Measurements from ENCODE around the gene IRX1. TPM values are rescaled to one million over a fixed set of nuclear protein-coding genes. Genes with fewer than 3 reads are reported as not detected.

Gene IRX1
- total RNA-seq, 1 donor = 1.4 TPM

DNA sequence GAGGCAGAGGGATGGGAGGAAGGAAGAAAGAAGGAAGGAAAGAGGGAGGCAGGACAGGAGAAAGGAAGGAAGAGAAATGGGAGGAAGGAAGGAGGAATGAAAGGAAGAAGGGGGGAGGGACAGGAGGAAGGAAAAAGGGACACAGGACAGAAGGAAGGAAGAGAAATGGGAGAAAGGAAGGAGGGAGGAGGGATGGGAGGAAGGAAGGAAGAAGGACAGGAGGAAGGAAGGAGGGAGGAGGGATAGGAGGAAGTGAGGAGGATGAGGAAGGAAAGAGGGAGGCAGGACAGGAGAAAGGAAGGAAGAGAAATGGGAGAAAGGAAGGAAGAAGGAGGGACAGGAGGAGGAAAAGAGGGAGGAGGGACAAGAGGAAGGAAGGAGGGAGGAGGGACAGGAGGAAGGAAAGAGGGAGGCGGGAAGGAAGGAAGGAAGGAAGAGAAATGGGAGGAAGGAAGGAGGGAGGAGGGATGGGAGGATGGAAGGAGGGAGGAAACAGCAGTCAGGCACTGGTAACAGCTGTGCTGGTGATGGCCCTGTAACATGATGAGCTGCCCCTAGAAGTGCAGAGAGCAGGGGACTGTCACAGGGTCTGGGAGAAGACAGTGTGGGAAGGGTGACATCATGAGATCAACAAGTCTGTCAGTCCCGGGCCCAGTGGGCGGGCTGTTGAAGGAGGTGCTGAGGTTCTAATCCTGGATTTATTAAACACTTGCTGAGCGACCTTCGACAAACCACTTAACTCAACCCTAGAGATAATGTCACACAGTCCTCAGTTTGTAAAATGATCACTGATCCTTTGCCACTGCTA is 10.7 kb upstream of the IRX1 start:
- no peak for DNase-seq (ENCODE audit: insufficient read length, low spot score, missing footprints)
- TF ChIP-seq, protein P1, sequence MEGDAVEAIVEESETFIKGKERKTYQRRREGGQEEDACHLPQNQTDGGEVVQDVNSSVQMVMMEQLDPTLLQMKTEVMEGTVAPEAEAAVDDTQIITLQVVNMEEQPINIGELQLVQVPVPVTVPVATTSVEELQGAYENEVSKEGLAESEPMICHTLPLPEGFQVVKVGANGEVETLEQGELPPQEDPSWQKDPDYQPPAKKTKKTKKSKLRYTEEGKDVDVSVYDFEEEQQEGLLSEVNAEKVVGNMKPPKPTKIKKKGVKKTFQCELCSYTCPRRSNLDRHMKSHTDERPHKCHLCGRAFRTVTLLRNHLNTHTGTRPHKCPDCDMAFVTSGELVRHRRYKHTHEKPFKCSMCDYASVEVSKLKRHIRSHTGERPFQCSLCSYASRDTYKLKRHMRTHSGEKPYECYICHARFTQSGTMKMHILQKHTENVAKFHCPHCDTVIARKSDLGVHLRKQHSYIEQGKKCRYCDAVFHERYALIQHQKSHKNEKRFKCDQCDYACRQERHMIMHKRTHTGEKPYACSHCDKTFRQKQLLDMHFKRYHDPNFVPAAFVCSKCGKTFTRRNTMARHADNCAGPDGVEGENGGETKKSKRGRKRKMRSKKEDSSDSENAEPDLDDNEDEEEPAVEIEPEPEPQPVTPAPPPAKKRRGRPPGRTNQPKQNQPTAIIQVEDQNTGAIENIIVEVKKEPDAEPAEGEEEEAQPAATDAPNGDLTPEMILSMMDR (IDR thresholded peaks at IDR 0.05; ENCODE audit: extremely low read depth, low read depth, low read length) = no peak
- Histone ChIP-seq H3K4me2 (ENCODE audit: insufficient read depth, low read length) (no peak overlapping the region), H3K79me2 (ENCODE audit: insufficient read depth, low read length) (no peaks in the 10 kb centered on the region), H2AFZ (ENCODE audit: low read length) (no peak overlapping the region), H3K4me3 (ENCODE audit: insufficient read depth, low read length) (no peak overlapping the region), H3K36me3 (ENCODE audit: insufficient read depth, low read length) (no peaks in the 10 kb centered on the region), H3K9me3 (ENCODE audit: low read depth, low read length) (peaks cover 2% of the 10 kb centered on the region), H3K27ac (ENCODE audit: low read depth, low read length) (no peak overlapping the region), H3K27me3 (ENCODE audit: insufficient read depth, low read length) (no peaks in the 10 kb centered on the region), H3K4me1 (ENCODE audit: insufficient read depth, low read length) (no peaks in the 10 kb centered on the region), H4K20me1 (ENCODE audit: insufficient read depth, low read length) (no peaks in the 10 kb centered on the region)

DNA sequence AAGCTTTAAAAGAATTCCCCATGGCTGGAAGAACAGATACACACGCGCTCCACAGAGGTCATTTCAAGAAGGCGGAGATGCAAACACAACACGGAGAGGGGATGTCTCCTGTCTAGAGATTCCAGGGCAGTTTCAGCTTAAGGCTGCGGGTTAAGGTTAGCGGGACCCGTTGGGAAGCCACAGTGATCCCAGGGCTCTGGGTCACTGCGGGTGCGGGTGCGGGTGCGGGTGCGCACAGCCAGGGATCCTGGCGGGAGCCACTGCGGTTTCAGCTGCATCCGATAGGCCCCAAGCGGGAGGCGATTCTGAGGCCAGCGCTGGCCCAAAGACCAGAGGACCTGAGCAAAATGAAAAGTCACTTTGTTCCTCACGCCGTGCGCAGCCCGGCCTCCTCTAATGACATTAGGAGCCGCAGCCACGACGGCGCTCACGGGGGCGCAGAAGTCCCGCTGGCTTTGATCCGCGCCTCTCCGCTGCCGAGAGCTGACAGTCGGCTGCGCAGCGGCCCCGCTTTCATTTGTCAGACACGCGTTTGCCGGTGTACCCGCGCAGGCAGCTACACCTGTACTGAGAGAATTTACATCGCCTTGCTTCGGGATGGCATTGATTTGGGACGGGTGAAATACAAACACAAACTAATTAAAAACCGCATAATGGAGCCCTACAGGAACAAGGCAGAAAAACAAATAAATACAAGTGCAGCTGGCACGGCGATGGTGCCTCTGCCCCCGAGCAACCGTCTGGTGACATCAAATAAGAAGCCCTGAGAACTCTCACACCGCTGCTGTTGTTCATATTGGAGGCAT is 5.3 kb upstream of the IRX1 start:
- TF ChIP-seq, protein P1 (IDR thresholded peaks at IDR 0.05; ENCODE audit: extremely low read depth, low read depth, low read length) = no peak
- Histone ChIP-seq H3K79me2 (ENCODE audit: insufficient read depth, low read length) (no peaks in the 10 kb centered on the region), H3K4me3 (ENCODE audit: insufficient read depth, low read length) (no peak overlapping the region), H4K20me1 (ENCODE audit: insufficient read depth, low read length) (no peaks in the 10 kb centered on the region), H2AFZ (ENCODE audit: low read length) (no peak overlapping the region), H3K36me3 (ENCODE audit: insufficient read depth, low read length) (no peaks in the 10 kb centered on the region), H3K4me2 (ENCODE audit: insufficient read depth, low read length) (no peak overlapping the region), H3K9me3 (ENCODE audit: low read depth, low read length) (no peaks in the 10 kb centered on the region), H3K27me3 (ENCODE audit: insufficient read depth, low read length) (peaks cover 6% of the 10 kb centered on the region), H3K4me1 (ENCODE audit: insufficient read depth, low read length) (no peaks in the 10 kb centered on the region), H3K27ac (ENCODE audit: low read depth, low read length) (no peak overlapping the region)
- DNase-seq (ENCODE audit: insufficient read length, low spot score, missing footprints) = no peak

DNA sequence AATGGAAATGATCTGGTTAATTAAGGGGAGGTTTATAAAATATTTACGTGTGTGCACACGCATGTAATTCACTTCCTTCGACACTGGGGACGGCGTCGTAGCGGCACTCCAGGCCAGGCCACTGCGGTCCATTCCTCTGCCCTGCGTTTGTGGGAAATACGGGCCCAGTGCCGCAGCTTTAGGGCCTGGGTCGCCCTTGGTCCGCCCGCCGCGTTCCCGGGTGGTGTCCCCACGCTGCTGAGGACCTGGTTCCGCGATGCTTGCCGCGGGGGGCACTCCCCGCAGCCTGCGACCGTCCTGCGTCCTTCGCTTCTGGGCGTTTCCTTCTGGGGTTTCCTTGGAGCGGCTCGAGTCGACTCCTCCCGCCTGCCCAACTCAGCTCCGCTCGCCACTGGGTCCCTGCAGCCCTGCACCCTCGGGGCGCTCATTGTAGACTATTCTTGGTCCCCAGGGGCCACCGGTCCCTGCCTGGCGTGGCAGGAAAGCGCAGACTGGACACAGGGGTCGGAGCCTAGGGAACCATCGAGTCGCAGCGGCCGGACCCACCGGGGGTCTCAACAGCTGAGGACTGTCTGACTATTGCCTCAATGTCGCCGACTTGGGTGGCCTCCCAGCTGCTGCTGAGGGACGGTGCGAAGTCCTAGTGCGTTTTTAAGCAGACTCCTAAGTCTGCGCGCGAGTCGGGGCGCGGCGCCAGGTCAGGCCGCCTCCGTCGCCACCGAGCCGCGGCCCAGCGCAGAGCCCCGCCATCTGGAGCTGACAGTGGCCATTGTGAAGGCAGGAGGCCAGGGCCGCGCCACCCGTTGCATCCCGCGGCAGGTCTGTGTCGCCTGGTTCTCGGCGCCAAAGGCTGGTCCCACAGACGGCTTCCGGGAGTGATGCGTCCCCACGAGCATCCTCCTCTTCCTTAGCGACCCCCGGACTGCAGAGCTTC is 4.4 kb upstream of the IRX1 start:
- H3K36me3 ChIP-seq (ENCODE audit: insufficient read depth, low read length) = no peaks in the 10 kb centered on the region
- no peak for DNase-seq (ENCODE audit: insufficient read length, low spot score, missing footprints)
- H3K27me3 ChIP-seq (ENCODE audit: insufficient read depth, low read length) = peaks cover 6% of the 10 kb centered on the region
- no peak overlapping the region for H2AFZ ChIP-seq (ENCODE audit: low read length)
- H3K9me3 ChIP-seq (ENCODE audit: low read depth, low read length) = no peaks in the 10 kb centered on the region
- H3K4me1 ChIP-seq (ENCODE audit: insufficient read depth, low read length) = no peaks in the 10 kb centered on the region
- H3K4me3 ChIP-seq (ENCODE audit: insufficient read depth, low read length) = no peak overlapping the region
- no peaks in the 10 kb centered on the region for H3K79me2 ChIP-seq (ENCODE audit: insufficient read depth, low read length)
- TF ChIP-seq, protein P1 (IDR thresholded peaks at IDR 0.05; ENCODE audit: extremely low read depth, low read depth, low read length) = no peak
- no peak overlapping the region for H3K27ac ChIP-seq (ENCODE audit: low read depth, low read length)
- H4K20me1 ChIP-seq (ENCODE audit: insufficient read depth, low read length) = no peaks in the 10 kb centered on the region
- no peak overlapping the region for H3K4me2 ChIP-seq (ENCODE audit: insufficient read depth, low read length)
